Measurements from ENCODE around the gene SNUPN. TPM values are rescaled to one million over a fixed set of nuclear protein-coding genes. Genes with fewer than 3 reads are reported as not detected.

SNUPN gene
- total RNA-seq, 1 experiment from 2014 or later, result 24.0 TPM

DNA sequence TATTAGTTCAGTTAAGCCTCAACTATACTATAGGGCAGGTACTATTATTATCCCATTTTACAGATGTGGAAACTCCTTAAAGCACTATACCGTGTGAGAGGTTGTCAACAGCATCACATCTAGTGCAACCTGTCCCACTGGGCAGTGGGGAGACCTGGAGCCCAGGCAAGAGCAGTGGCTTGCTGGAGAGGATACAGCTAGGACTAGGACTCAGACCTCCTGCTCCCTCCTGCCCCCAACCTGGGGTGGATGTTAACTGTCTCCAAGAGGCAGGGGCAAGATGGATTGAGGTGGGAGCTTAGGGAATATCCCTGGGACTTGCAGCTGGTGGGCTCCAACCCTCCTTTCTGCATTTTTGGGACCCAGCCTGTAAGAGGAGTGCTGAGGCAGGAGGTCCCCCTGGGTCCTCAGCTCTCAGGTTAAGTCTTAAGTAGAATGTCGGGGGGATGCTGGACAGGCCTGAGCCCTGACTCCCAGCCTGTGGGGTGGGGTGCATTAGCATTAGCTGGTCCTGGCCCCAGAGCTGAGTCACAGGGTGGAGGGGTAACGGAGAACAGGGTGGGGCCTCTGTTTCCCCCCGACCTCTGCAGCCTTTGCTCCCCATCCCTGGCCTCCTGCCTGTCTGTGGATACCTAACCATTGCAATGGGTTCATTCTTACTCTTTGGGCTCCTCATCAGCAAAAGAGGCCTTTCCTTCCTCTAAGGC is 28.8 kb upstream of the SNUPN start:
- DNase-seq (ENCODE audit: extremely low read depth, low read depth), result no peak

DNA sequence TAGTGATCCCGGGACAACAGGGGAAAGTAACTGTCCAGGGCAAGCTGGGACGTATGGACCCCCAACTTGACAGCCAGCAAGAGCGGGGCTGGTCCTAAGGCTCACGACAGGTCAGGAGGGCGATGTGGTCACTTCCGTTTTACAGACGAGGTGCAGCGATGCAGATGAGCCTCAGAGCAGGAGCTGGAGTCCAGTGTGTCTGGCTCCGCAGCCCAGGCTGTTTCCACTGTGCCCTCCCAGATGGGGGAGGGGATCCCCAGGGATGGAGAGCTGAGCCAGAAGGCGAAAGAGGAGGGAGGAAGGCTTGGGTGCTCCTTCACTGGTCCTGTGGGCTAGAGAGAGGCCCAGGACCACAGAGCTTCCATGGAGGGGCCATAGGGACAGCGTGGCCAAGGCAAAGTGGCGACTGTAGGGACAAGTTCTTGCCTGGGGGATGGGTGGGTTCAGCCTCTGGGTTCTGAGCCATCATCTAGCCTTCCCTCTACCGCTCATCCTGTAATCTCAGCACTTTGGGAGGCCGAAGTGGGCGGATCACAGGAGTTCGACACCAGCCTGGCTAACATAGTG is 27.9 kb upstream of the SNUPN start:
- no peak for DNase-seq (ENCODE audit: extremely low read depth, low read depth)

DNA sequence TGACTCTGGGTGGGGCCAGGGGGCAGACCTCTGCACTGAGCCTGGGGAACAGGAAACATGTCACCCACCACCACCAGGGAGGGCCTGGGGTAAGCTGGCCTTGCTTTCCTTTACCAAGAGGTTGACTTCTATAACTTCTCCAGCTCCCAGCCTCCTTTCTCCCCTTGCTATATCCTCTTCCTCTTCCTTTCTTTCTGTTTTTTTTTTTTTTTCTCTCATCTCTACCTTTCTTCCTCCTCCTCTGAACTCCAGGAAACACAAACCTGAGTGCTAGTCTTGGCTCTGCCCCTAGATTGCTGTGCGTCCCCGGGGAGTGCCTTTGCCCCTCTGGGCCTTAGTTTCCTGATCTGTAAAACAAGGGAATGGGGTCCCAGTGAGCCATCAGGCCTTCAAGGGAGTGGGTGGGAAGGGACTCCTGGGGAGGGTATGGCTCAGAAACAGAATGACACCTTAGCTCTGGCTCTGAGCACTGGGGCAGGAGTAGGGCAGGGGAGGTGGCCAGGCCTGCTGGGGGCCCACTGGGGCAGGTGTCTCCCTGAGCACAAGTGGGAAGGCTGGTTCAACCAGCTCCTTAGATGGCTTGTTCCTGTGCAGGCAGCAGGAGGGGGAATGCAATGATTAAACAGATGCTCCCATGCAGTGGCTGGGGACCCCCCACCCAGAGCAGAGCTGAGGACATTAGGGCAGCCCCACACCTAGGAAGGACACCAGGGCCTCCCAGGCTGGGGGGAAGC is 26.5 kb upstream of the SNUPN start:
- no peak for DNase-seq (ENCODE audit: extremely low read depth, low read depth)

DNA sequence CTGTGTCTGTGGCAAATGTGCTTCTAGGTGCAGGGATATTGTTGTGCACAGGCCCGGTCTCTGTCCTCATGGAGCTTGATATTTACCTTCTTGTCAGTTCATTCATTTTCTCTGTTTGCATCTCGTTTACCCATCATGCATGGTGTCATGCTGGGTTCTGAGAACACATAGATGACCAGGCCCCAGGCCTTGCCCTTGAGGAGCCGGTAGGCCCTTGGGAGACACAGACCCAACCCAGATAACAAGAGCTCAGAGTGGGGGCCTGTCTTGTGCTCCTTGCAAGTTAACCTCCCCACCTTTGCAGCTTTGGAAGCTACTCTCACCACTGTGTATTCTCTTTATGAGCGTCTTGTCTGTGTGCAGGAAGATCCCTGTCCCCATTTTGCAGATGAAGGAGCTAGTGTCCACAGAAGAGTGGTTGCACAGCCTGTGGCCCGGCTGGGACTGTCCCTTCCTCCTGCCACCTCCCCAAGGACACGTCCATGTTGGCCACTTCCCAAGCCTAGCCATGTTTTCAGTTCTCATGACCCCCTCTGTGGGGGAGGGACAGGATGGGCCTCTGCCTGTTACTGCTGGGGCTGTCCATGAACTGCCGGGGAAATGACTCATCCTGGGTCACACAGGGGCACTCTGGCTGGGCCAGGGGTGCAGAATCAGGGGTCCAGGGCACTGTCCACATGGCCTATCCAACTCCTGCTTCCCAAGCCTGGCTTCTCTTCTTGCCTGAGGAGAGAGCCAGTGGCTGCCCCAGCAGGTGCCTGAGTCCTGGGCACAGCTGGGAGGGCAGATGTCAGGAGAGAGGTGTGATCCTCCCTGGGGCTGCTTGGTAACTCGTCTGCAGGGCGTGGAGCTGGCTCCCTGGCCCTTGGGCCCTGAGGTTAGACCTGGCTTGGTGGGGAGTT is 25.6 kb upstream of the SNUPN start:
- DNase-seq (ENCODE audit: extremely low read depth, low read depth), result no peak

DNA sequence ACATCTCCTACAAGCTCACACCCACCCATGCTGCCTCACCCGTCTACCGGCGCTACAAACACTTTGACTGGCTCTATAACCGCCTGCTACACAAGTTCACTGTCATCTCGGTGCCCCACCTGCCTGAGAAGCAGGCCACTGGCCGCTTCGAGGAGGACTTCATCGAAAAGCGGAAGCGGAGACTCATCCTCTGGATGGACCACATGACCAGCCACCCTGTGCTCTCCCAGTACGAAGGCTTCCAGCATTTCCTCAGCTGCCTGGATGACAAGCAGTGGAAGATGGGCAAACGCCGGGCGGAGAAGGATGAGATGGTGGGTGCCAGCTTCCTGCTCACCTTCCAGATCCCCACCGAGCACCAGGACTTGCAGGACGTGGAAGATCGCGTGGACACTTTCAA is 24.3 kb upstream of the SNUPN start:
- DNase-seq (ENCODE audit: extremely low read depth, low read depth), result no peak

DNA sequence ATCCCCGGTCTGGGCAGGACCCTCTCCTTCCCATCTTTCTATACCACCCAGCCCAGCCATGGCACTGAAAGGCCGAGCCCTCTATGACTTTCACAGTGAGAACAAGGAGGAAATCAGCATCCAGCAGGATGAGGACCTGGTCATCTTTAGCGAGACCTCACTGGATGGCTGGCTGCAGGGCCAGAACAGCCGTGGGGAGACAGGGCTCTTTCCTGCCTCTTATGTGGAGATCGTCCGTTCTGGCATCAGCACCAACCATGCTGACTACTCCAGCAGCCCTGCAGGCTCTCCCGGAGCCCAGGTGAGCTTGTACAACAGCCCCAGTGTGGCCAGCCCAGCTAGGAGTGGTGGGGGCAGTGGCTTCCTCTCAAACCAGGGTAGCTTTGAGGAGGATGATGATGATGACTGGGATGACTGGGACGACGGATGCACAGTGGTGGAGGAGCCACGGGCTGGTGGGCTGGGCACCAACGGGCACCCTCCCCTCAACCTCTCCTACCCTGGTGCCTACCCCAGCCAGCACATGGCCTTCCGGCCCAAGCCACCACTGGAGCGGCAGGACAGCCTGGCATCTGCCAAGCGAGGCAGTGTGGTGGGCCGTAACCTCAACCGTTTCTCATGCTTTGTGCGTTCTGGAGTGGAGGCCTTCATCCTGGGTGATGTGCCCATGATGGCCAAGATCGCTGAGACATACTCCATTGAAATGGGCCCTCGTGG is 23.7 kb upstream of the SNUPN start:
- DNase-seq (ENCODE audit: extremely low read depth, low read depth), result no peak

DNA sequence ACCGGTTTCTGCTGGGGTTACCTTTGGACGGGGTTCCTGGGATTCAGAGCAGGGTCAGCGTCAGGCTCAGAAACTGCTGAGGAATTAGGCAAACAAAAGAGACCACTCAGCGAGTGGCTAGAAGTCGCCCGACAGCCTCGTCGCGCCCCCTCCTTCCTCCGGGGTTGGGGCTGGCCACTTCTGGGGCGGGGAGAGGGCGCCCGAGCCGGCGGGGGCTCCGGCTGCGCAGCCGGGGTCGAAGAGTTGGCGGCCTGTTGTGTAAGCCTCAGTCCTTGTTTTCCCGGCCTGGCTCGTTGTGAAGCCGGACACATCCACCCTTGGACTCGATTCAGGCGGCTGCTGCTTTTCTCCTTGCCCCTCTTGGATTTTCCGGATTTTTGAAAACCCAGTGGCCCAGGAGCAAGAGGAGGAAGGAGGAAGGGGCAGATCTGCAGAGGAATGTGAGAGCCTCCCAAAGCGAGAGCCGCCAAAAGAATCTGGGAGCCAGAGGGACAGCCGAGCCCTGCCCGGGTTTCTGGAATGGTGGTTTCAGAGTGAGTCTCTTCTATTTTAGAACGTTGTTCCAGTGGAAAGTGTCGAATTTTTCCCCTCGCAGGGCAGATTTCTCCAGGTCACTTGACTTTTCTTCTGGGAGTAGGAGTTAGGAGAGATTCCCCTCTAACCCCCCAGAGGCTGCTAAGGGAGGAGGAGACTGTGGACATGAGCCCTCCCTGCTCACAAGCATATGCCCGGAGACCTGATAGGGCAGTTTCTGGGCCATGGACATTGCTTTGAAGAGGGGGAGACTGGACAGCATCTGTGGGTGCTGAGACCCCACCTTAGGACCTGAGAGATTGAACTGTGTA is 22.9 kb upstream of the SNUPN start:
- no peak for DNase-seq (ENCODE audit: extremely low read depth, low read depth)

DNA sequence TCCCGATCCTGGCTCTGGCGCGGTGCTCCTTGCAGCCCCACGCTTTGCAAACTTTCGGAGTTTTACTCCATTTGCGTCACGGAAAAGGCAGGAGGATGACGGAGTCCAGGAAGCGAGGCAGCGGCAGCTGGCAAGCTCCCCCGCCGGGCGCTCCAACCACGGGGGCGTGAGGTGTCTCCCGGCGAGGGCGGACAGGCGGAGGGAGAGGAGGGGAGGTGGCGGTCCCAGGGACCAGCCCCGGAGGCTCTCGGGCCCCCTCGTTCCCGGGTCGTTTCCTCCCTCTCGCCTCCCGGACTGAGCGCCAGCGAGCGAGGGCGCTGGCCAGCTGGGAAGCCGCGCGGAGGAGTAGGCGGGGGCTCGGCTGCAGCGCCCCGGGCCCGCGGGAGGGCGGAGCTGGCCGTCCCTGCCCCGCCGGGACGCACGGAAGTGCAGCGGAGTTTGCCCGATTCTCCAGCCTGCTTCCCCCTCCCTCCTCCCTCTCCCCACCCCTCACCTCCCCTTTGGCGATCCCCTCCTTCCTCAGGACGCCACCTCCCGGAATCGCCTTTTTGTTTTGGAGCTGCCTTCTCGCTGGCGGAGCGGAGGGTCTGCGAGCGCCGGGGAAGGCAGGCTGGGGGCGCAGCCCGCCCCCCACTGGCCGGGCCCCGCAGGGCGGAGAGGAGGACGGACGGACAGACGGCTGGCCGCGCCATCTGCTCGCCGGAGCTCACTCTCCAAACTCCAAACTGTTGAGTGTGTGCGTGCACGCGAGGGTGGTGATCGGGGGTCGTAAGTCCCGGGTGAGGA is 22.0 kb upstream of the SNUPN start, which contains the start of gene SNX33:
Gene SNX33 (plus strand): TSS at position 543 of the 786 bp plus-strand sequence. CDS start 1,191 bp downstream, outside the sequence.
- peak; percentile 50 for DNase-seq (ENCODE audit: extremely low read depth, low read depth)

DNA sequence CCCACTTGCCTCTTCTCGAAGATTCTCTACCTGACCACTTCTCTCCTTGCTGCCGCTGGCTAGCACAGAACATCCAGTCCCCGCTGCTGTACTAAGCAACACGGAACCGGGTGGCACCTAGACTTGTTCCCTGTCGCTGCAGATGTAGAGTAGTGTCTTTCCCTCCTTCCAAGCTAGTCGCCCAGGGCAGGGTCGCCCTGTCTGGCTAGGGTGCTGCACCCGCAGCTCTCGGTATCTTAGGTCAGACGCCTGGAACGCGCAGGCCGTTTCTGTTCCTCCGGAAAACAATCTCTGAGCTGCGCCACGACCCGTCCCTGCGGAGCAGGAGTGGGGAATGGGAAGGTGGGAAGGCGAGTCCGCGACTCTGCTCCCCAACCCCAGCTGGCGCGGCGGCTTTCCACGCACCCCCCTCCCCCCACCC is 21.4 kb upstream of the SNUPN start:
- DNase-seq (ENCODE audit: extremely low read depth, low read depth), result no peak

DNA sequence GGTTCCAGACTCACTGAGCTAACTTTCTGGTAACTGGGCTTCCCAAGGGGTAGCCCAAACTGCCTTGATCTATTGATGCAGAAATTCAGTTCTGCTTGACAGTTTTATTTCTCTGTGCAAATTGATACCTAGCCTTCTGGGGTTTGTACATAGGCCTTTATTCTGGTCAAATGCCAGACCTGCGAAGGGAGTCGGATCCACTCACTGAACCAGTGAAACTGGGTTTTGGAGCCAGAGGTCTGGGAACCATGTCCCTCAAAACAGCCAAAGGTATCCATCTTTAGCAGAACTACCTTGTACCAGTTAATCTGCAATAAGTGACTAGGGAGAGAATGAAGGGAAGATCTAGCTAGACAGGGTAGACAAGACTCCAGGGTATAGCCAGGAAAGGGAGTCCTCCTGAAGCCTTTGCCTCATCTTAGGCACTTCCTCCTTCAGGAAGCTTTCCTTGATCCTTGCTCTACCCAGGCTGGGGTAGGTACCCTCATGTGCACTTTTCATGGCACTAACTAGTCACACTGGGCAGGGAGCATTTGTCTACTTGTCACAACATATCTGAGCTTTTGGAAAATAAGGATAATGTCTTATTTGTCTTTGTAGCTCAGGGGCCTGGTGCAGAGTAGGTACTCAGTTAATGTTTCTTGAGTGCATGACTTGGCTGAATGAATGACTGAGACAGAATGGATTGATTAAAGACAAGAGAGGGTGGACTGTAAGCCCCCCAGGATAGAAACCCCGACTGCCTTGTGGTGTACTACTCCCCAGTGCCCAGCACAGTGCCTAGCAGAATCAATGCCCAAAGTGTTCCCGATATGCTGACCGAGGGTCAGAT is 20.8 kb upstream of the SNUPN start:
- DNase-seq (ENCODE audit: extremely low read depth, low read depth), result no peak

DNA sequence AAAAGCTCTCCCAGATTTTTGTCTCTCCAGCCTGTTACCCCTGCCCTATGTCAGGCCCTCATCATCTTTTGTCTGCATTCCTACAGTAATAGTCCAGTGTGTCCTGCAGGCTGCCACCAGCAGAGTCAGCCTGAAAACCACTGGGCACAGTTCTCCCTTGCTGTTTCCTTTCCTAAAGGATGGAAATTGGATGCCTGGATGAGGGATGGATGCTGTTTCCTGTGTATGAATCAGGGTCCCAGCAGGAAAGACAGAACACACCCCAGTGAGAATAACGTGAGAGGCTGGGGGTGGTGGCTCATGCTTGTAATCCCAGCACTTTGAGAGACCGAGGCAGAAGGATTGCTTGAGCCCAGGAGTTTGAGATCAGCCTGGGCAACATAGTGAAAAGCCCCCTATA is 18.9 kb upstream of the SNUPN start:
- DNase-seq (ENCODE audit: extremely low read depth, low read depth), result no peak

DNA sequence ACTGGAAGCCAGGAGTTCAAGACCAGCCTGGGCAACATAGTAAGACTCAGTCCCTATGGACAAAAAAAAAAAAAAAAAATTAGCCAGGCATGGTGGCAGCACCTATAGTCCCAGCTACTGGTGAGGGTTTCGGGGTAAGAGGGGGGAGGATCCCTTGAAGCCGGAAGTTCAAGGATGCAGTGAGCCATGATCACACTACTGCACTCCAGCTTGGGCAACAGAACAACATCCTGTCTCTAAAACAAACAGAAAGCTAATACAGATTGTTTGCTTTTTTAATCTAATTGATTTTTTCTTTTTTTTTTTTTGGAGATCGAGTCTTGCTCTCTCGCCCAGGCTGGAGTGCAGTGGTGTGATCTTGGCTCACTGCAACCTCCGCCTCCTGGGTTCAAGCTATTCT is 16.1 kb upstream of the SNUPN start:
- DNase-seq (ENCODE audit: extremely low read depth, low read depth), result no peak

DNA sequence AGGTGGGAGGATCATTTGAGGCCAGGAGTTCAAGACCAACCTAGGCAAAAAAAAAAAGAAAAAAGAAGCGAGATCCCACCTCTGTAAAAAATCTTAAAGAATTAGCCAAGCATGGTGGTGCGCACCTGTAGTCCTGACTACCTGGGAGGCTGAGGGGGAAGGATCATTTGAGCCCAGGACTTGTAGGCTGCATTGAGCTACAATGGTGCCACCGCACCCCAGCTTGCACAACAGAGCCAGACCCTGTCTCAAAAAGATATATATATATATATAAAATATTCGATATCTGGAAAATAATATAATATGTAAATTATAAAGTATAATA is 15.6 kb upstream of the SNUPN start:
- DNase-seq (ENCODE audit: extremely low read depth, low read depth), result no peak

DNA sequence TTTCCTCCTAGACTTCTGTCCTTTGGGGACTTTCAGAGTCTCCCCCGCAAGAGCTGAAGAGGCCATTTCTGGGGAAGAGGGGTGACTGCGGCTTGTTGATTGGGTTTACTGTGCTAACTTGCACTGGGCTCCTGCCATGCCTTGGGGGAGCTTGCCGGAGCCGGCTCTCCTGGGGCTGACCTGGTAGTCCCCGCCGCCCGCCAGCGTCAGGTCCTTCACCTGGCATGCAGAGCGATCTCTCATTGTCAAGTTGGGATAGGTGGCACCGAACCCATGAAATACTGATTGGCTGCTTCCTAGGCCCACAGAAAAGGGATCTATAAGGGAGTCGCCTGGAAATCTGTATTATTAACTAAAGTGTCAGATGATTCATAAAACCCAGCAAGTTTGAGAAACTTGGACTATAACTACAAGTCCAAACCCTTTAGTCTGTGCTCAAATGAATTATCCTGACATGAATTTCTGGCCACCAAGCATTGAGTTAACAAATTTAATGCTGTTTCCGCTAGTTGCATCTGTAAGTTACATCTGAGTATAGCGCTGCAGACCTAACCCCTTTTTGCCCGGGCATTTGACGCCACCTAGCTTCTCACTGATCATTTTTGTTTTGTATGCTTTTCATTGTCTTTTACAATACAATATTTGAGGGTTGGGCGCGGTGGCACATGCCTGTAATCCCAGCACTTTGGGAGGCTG is 15.1 kb upstream of the SNUPN start:
- DNase-seq (ENCODE audit: extremely low read depth, low read depth), result peak; percentile 48

DNA sequence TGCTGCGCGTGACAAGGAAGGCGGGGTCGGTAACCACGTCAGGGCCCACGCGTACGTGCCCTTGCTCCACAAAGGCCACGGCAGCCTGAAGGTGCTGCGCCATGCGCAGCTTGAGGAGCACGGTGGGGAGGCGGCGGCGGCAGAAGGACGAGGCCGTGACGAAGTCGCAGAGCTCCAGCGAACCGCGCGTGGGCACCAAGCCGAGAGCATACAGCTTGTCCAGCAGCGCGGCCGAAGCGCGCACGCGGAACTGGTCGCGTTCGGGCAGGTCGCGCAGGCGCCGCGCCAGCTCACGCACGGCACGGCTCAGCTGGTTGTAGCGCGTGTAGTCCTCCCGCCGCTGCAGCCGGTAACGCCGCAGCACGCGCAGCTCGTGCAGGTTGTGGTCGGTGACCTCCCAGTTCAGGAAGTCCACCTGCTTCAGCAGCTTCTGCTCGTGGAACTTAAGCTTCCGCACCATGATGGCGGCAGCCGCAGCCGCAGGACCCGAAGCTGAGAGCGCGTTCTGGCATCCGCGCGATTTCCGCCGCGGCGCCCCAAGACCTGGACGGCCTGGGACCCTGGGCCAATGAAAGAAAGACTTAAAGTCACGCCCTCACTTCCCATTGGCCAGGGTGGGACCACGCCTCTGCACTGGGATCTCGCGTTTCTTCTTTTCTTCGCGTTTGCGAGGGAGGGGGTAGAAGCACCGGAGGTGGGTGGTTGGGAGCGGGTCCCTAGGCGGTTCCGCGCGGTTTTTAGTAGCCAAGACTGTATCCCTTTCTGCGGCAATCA is 14.4 kb upstream of the SNUPN start, which contains the start of gene IMP3:
Gene IMP3 (minus strand): TSS at position 516 of the 774 bp plus-strand sequence. CDS start 56 bp downstream, at position 460.
- peak; percentile 95 for DNase-seq (ENCODE audit: extremely low read depth, low read depth)

DNA sequence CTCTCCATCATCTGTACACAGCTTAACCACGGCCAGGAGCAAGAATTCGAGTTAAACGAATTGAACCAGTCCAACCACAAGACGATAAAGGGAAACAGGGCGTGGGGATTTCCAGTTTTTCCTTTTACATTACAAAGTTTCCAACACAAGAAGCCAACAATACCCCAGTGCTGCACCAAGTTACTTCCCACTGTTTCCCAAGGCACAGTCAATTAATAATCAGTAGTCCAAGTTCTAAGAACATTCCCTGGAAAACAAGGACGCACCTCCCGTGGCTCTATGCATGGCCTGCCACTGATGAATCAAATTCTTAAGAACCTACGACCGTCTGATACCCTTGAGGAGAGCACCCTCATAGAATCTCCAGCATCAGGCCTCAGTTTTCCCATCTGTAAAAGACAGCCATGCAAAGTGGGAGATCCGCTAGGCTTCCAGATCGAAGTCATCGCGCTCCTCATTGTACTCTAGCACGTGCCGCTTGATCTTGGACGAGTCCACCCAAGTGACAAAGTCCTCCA is 13.7 kb upstream of the SNUPN start:
- no peak for DNase-seq (ENCODE audit: extremely low read depth, low read depth)

All from NCI-H460 (cell line).